HG03066 (cell line): ENCODE results near the gene PRRT1.
"Not testable (repeated sequence)": the region's sequence is repeated elsewhere in the genome, so short reads cannot be mapped to it uniquely, and the experiment has no call there.

Source experiments
- ATAC-seq: cut with Tn5 transposase; IDR thresholded peaks from one replicate; pipeline ENCODE4 v1.9.1; 2021; ENCODE audit warnings: low read depth; ENCODE audit not compliant: unreplicated experiment

The PRRT1 gene

GRCh38 chr6:32188381-32189068 is 36.8 kb upstream of the PRRT1 start:
- no peak for ATAC-seq

- ATAC-seq = not testable (repeated sequence)
Measured at GRCh38 chr6:32187725-32188380, 36.1 kb upstream of the PRRT1 start.

- no peak for ATAC-seq
Measured at GRCh38 chr6:32187009-32187709, 35.4 kb upstream of the PRRT1 start.

GRCh38 chr6:32186151-32186840 is 34.6 kb upstream of the PRRT1 start:
- ATAC-seq = not testable (repeated sequence)

- not testable (repeated sequence) for ATAC-seq
Measured at GRCh38 chr6:32185681-32186131, 34.0 kb upstream of the PRRT1 start.

GRCh38 chr6:32184084-32184640 is 32.4 kb upstream of the PRRT1 start, which contains the start of gene AGER:
AGER (minus strand) TSS chr6:32184253; CDS start chr6:32184222, 31 bp downstream.
- no peak for ATAC-seq

- no peak for ATAC-seq
Measured at GRCh38 chr6:32183483-32184083, 31.8 kb upstream of the PRRT1 start.

GRCh38 chr6:32183030-32183429 is 31.3 kb upstream of the PRRT1 start:
- no peak for ATAC-seq

GRCh38 chr6:32182555-32182981 is 30.8 kb upstream of the PRRT1 start:
- ATAC-seq = no peak

GRCh38 chr6:32181915-32182529 is 30.3 kb upstream of the PRRT1 start:
- no peak for ATAC-seq

GRCh38 chr6:32181148-32181702 is 29.5 kb upstream of the PRRT1 start:
- ATAC-seq = no peak

- ATAC-seq = no peak
Measured at GRCh38 chr6:32179766-32180405, 28.1 kb upstream of the PRRT1 start.

- ATAC-seq = no peak
Measured at GRCh38 chr6:32178547-32179440, 27.1 kb upstream of the PRRT1 start.

GRCh38 chr6:32177788-32178546 is 26.2 kb upstream of the PRRT1 start, which contains the start of gene RNF5:
RNF5 (plus strand) TSS chr6:32178405; CDS start chr6:32178512, 107 bp downstream.
- ATAC-seq = peak; percentile 81

GRCh38 chr6:32177183-32177787 is 25.5 kb upstream of the PRRT1 start:
- ATAC-seq = no peak

- ATAC-seq = no peak
Measured at GRCh38 chr6:32176476-32177182, 24.9 kb upstream of the PRRT1 start.
